SK-N-SH treated with all-trans-retinoic acid at 6 μM for 48 hours (cell line): Measurements from ENCODE around the gene GNG8.

Experiments used
- CSDC2 ChIP-seq: fragments of 250-450 bp; sonication (Bioruptor Pico); IDR thresholded peaks from 2 replicates; pipeline ENCODE4 v1.5.0; 2020; ENCODE audit warnings: mild to moderate bottlenecking, moderate library complexity
- ISL1 ChIP-seq: fragments of 250-450 bp; sonication (Bioruptor Pico); IDR thresholded peaks from 2 replicates; pipeline ENCODE4 v2.1.2; 2022; ENCODE audit warnings: mild to moderate bottlenecking, moderate library complexity
- PATZ1 ChIP-seq: fragments of 250-450 bp; sonication (Bioruptor Pico); IDR thresholded peaks from 2 replicates; pipeline ENCODE4 v1.8.0; 2020; ENCODE audit warnings: mild to moderate bottlenecking, moderate library complexity, borderline replicate concordance
- POU6F1 ChIP-seq: fragments of 250-450 bp; sonication (Bioruptor Pico); IDR thresholded peaks from 2 replicates; pipeline ENCODE4 v1.8.0; 2021; ENCODE audit warnings: low read depth, mild to moderate bottlenecking, moderate library complexity, borderline replicate concordance
- PPARA ChIP-seq: fragments of 250-450 bp; sonication (Bioruptor Pico); IDR thresholded peaks from 2 replicates; pipeline ENCODE4 v1.5.0; 2020; ENCODE audit warnings: mild to moderate bottlenecking, borderline replicate concordance
- RARB ChIP-seq: fragments of 250-450 bp; sonication (Bioruptor Pico); IDR thresholded peaks from 2 replicates; pipeline ENCODE4 v1.8.0; 2021; ENCODE audit warnings: mild to moderate bottlenecking, moderate library complexity
- TCF4 ChIP-seq: fragments of 250-450 bp; sonication (Bioruptor Pico); IDR thresholded peaks from 2 replicates; pipeline ENCODE4 v1.8.0; 2021; ENCODE audit warnings: mild to moderate bottlenecking, moderate library complexity, borderline replicate concordance
- ZC3H10 ChIP-seq: fragments of 250-450 bp; sonication (Bioruptor Pico); IDR thresholded peaks from 2 replicates; pipeline ENCODE4 v1.5.1; 2021; ENCODE audit warnings: mild to moderate bottlenecking, moderate library complexity
- ZFP30 ChIP-seq: fragments of 450-650 bp; formaldehyde crosslinking; IDR thresholded peaks from 2 replicates; pipeline ENCODE4 v1.5.0; 2022; ENCODE audit warnings: mild to moderate bottlenecking, moderate library complexity
- ZNF8 ChIP-seq: fragments of 450-650 bp; formaldehyde crosslinking; IDR thresholded peaks from 2 replicates; pipeline ENCODE4 v1.5.0; 2020; ENCODE audit warnings: mild to moderate bottlenecking, moderate library complexity

- TF ChIP-seq ZNF8 (CRISPR knock-in tag) (no peak), PATZ1 (CRISPR knock-in tag) (no peak), ZC3H10 (CRISPR knock-in tag) (no peak), ZFP30 (CRISPR knock-in tag) (no peak), CSDC2 (CRISPR knock-in tag) (no peak), PPARA (CRISPR knock-in tag) (no peak), RARB (CRISPR knock-in tag) (no peak), TCF4 (CRISPR knock-in tag) (no peak), ISL1 (CRISPR knock-in tag) (no peak), POU6F1 (CRISPR knock-in tag) (no peak)
Measured at GRCh38 chr19:46604781-46605355, 31.1 kb downstream of the GNG8 start.
